ENCODE measurements around the gene PRDM8.

GRCh38 chr4:80184053-80184824 lies 13.1 kb upstream of the PRDM8 start:
- TF ChIP-seq CTCF (IDR thresholded peaks at IDR 0.05) (peak; percentile 88 to 96 (median 90)), POLR2A (IDR thresholded peaks at IDR 0.05; ENCODE audit: low read depth) (no peak)

Measured in esophagus muscularis mucosa (tissue), 3 donors.